DMS 273 treated with DMSO at 0.1 percent for 48 hours (cell line): ENCODE data around the gene NR2E1.

ENCODE experiments used
- DNase-seq: peaks from one replicate; lab custom pipeline; 2025; lab: John Stamatoyannopoulos, UW

Gene NR2E1

GRCh38 chr6:108165714-108166663 is at the start of gene NR2E1:
TSS of gene NR2E1 (plus strand) at chr6:108166022. CDS start at chr6:108166766, 744 bp downstream.
- DNase-seq, result peak; percentile 60

GRCh38 chr6:108116546-108117426 is 49.0 kb upstream of the NR2E1 start:
- DNase-seq, result no peak

GRCh38 chr6:108117427-108118358 is 48.1 kb upstream of the NR2E1 start:
- DNase-seq, result no peak

- no peak for DNase-seq
Measured at GRCh38 chr6:108118359-108118724, 47.5 kb upstream of the NR2E1 start.

GRCh38 chr6:108118810-108119768 is 46.7 kb upstream of the NR2E1 start:
- no peak for DNase-seq

GRCh38 chr6:108119769-108120141 is 46.1 kb upstream of the NR2E1 start:
- DNase-seq, result no peak

- no peak for DNase-seq
Measured at GRCh38 chr6:108120311-108120710, 45.5 kb upstream of the NR2E1 start.

- DNase-seq, result no peak
Measured at GRCh38 chr6:108121612-108122011, 44.2 kb upstream of the NR2E1 start.

- DNase-seq, result no peak
Measured at GRCh38 chr6:108123481-108123929, 42.3 kb upstream of the NR2E1 start.

GRCh38 chr6:108123946-108124345 is 41.9 kb upstream of the NR2E1 start:
- DNase-seq, result no peak

GRCh38 chr6:108127056-108127455 is 38.8 kb upstream of the NR2E1 start:
- no peak for DNase-seq

GRCh38 chr6:108127826-108128225 is 38.0 kb upstream of the NR2E1 start:
- DNase-seq, result no peak

- DNase-seq, result no peak
Measured at GRCh38 chr6:108130262-108130661, 35.6 kb upstream of the NR2E1 start.

GRCh38 chr6:108132863-108133262 is 33.0 kb upstream of the NR2E1 start:
- DNase-seq, result no peak

GRCh38 chr6:108133594-108134179 is 32.1 kb upstream of the NR2E1 start:
- peak; percentile 46 for DNase-seq

- no peak for DNase-seq
Measured at GRCh38 chr6:108134213-108134970, 31.4 kb upstream of the NR2E1 start.

- no peak for DNase-seq
Measured at GRCh38 chr6:108142240-108142639, 23.6 kb upstream of the NR2E1 start.

GRCh38 chr6:108145639-108146038 is 20.2 kb upstream of the NR2E1 start:
- no peak for DNase-seq

- no peak for DNase-seq
Measured at GRCh38 chr6:108152446-108152845, 13.4 kb upstream of the NR2E1 start.
